NCI-H2227 (cell line): ENCODE results near the gene POLR2B.

Experiments
- DNase-seq: peaks from one replicate; lab custom pipeline; 2025; ENCODE audit not compliant: unreplicated experiment; lab: John Stamatoyannopoulos, UW

Gene POLR2B

GRCh38 chr4:57078685-57079521, 100.2 kb downstream of the POLR2B start:
- no peak for DNase-seq
